Measurements from ENCODE around the gene CCDC57.

The CCDC57 gene

GRCh38 chr17:82118168-82118814, 94.4 kb downstream of the CCDC57 start:
- no peak overlapping the region for H3K4me3 ChIP-seq (ENCODE audit: low read length)
- H3K36me3 ChIP-seq (replicated peaks; ENCODE audit: insufficient read depth, low read length): no peaks in the 10 kb centered on the region
- no peaks in the 10 kb centered on the region for H3K9me2 ChIP-seq (replicated peaks; ENCODE audit: insufficient read depth, low read length)
- no peaks in the 10 kb centered on the region for H3K79me2 ChIP-seq (ENCODE audit: low read length)
- H3F3A ChIP-seq (ENCODE audit: insufficient read depth, low read length): peaks cover 10% of the 10 kb centered on the region
- peaks cover 18% of the 10 kb centered on the region for H3K4me1 ChIP-seq (ENCODE audit: low read length)
- H3K9me3 ChIP-seq (replicated peaks; ENCODE audit: insufficient read depth, low read length): no peaks in the 10 kb centered on the region
- TF ChIP-seq EZH2 (optimal IDR thresholded peaks at IDR 0.05; ENCODE audit: low read depth, low read length) (no peak), EZH2phosphoT487 (IDR thresholded peaks at IDR 0.05; ENCODE audit: low read length) (no peak)
- TF ChIP-seq, protein P1, sequence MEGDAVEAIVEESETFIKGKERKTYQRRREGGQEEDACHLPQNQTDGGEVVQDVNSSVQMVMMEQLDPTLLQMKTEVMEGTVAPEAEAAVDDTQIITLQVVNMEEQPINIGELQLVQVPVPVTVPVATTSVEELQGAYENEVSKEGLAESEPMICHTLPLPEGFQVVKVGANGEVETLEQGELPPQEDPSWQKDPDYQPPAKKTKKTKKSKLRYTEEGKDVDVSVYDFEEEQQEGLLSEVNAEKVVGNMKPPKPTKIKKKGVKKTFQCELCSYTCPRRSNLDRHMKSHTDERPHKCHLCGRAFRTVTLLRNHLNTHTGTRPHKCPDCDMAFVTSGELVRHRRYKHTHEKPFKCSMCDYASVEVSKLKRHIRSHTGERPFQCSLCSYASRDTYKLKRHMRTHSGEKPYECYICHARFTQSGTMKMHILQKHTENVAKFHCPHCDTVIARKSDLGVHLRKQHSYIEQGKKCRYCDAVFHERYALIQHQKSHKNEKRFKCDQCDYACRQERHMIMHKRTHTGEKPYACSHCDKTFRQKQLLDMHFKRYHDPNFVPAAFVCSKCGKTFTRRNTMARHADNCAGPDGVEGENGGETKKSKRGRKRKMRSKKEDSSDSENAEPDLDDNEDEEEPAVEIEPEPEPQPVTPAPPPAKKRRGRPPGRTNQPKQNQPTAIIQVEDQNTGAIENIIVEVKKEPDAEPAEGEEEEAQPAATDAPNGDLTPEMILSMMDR (IDR thresholded peaks at IDR 0.05; ENCODE audit: low read length): no peak
- H4K20me1 ChIP-seq (ENCODE audit: insufficient read depth, low read length): no peaks in the 10 kb centered on the region
- H2AFZ ChIP-seq (ENCODE audit: low read length): no peak overlapping the region
- H3K27me3 ChIP-seq (replicated peaks; ENCODE audit: insufficient read depth, low read length): no peaks in the 10 kb centered on the region
- no peak for DNase-seq
- H3K4me2 ChIP-seq (ENCODE audit: low read depth, low read length): no peak overlapping the region
- H3K9ac ChIP-seq (ENCODE audit: low read length): no peak overlapping the region
- H3K27ac ChIP-seq (ENCODE audit: low read length): no peak overlapping the region

DNA sequence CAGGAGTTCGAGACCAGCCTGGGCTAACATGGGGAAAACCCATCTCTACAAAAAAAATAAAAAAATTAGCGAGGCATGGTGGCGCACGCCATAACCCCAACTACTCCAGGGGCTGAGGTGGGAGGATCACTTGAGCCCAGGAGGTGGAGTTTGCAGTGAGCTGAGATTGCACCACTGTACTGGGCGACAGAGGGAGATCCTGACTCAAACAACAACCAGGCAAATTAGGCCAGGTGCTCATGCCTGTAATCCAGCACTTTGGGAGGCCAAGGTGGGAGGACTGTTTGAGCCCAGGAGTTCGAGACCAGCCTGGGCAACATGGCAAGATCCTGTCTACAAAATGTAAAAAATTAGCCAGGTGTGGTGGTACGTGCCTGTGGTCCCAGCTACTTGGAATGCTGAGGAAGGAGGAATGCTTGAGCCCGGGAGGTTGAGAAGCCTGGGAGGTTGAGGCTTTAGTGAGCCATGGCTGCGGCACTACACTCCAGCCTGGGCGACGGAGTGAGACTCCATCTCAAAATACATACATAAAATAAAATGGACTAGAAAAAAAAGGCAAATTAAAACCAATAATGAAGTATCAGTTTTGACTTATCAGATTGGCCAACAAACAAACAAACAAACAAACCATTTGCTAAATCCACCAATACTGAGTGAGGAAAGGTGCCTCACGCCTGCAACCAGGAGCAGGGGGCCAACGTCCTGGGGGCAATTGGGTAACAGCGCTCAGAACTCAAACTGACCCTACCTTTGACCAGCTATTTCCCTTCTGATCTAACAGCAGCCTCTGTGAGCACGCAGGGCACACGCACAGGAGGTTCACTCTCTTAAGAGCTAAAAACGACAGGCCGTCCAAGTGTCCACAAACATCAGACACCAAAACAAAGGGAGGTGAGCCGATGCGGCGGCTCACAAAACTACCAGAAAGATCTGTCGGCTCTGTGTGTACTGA, 95.2 kb downstream of the CCDC57 start:
- no peak for DNase-seq
- H3F3A ChIP-seq (ENCODE audit: insufficient read depth, low read length): peaks cover 5% of the 10 kb centered on the region; the same call in 1 of the 2 replicates
- H3K36me3 ChIP-seq (replicated peaks; ENCODE audit: insufficient read depth, low read length): no peaks in the 10 kb centered on the region
- H3K4me2 ChIP-seq (ENCODE audit: low read depth, low read length): no peak overlapping the region
- no peak overlapping the region for H3K9ac ChIP-seq (ENCODE audit: low read length)
- H3K9me2 ChIP-seq (replicated peaks; ENCODE audit: insufficient read depth, low read length): no peaks in the 10 kb centered on the region
- H2AFZ ChIP-seq (ENCODE audit: low read length): no peak overlapping the region
- no peaks in the 10 kb centered on the region for H3K27me3 ChIP-seq (replicated peaks; ENCODE audit: insufficient read depth, low read length)
- H3K79me2 ChIP-seq (ENCODE audit: low read length): no peaks in the 10 kb centered on the region
- TF ChIP-seq, protein P1 (IDR thresholded peaks at IDR 0.05; ENCODE audit: low read length): no peak
- TF ChIP-seq EZH2phosphoT487 (IDR thresholded peaks at IDR 0.05; ENCODE audit: low read length) (no peak), EZH2 (optimal IDR thresholded peaks at IDR 0.05; ENCODE audit: low read depth, low read length) (no peak)
- peaks cover 12% of the 10 kb centered on the region for H3K4me1 ChIP-seq (ENCODE audit: low read length)
- H3K4me3 ChIP-seq (ENCODE audit: low read length): no peak overlapping the region
- H4K20me1 ChIP-seq (ENCODE audit: insufficient read depth, low read length): no peaks in the 10 kb centered on the region
- no peaks in the 10 kb centered on the region for H3K9me3 ChIP-seq (replicated peaks; ENCODE audit: insufficient read depth, low read length)
- H3K27ac ChIP-seq (ENCODE audit: low read length): no peak overlapping the region

GRCh38 chr17:82116246-82116645, 96.4 kb downstream of the CCDC57 start:
- no peaks in the 10 kb centered on the region for H3K9me3 ChIP-seq (replicated peaks; ENCODE audit: insufficient read depth, low read length)
- no peaks in the 10 kb centered on the region for H3K9me2 ChIP-seq (replicated peaks; ENCODE audit: insufficient read depth, low read length)
- H3K4me1 ChIP-seq (ENCODE audit: low read length): peaks cover 2% of the 10 kb centered on the region
- H3K36me3 ChIP-seq (replicated peaks; ENCODE audit: insufficient read depth, low read length): no peaks in the 10 kb centered on the region
- no peak overlapping the region for H3K27ac ChIP-seq (ENCODE audit: low read length)
- H3K79me2 ChIP-seq (ENCODE audit: low read length): no peaks in the 10 kb centered on the region
- no peaks in the 10 kb centered on the region for H3K27me3 ChIP-seq (replicated peaks; ENCODE audit: insufficient read depth, low read length)
- H3F3A ChIP-seq (ENCODE audit: insufficient read depth, low read length): no peaks in the 10 kb centered on the region
- TF ChIP-seq EZH2 (optimal IDR thresholded peaks at IDR 0.05; ENCODE audit: low read depth, low read length): no peak
- no peak overlapping the region for H3K4me3 ChIP-seq (ENCODE audit: low read length)
- H2AFZ ChIP-seq (ENCODE audit: low read length): no peak overlapping the region
- H4K20me1 ChIP-seq (ENCODE audit: insufficient read depth, low read length): no peaks in the 10 kb centered on the region
- no peak overlapping the region for H3K4me2 ChIP-seq (ENCODE audit: low read depth, low read length)
- DNase-seq: no peak
- H3K9ac ChIP-seq (ENCODE audit: low read length): no peak overlapping the region

All from MM.1S (cell line).